ENCODE measurements around the gene HSD11B1L.

The HSD11B1L gene

DNA sequence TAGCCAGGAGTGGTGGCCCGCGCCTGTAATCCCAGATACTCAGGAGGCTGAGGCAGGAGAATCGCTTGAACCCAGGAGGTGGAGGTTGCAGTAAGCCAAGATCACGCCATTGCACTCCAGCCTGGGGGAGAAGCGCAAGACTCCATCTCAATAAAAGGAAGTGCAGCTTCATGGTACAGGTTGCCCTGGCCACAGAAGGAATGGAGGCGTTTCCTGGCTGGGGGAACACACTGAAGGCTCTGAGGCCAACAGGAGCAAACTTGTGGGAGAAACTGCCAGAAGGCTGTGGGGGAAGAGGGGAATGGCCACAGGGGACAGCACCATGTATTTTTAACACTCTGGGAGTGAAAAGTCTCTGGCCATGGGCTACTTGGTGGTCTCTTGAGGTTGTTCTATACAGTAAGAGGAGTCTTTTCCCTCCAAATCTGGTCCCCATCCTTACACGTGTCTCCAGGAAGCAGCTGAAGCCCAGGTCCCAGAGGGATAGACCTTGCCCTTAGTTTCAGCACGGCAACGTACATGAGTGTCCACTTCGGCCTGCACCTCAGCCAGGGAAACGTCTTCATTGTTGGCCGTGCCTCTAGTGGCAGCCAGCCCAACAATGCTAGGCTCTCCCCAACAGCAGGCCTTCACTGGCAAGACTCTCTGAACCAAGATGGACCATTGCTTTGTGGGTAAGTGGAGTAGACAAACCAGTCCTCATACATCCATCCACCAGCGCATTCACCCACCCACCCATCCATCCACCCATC lies 7.9 kb upstream of the HSD11B1L start:
- in situ Hi-C loops (cut with HindIII; ENCODE audit: low pct_unique_long_range_greater_than_20kb, low sequenced_read_pairs), result no loop called here
- no peak for TF ChIP-seq JUND (IDR thresholded peaks at IDR 0.05; ENCODE audit: low read depth)
- DNase-seq (ENCODE audit: low read depth in 1 of 2, low spot score in 1 of 2), result no peak

DNA sequence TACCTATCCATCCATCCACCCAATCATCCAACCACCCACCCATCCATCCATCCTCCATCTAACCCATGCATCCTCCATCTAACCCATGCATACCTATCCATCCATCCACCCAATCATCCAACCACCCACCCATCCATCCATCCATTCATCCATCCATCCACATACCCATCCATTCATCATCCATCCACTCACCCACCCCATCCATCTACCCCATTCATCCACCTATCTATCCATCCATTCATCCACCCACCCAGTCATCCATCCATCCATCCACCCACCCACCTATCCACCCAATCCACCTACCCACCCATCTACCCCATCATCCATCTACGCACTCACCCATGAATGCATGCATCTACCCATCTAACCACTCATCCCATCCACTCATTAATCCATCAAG lies 7.1 kb upstream of the HSD11B1L start:
- in situ Hi-C loops (cut with HindIII; ENCODE audit: low pct_unique_long_range_greater_than_20kb, low sequenced_read_pairs), result no loop called here
- no peak for TF ChIP-seq JUND (IDR thresholded peaks at IDR 0.05; ENCODE audit: low read depth)

DNA sequence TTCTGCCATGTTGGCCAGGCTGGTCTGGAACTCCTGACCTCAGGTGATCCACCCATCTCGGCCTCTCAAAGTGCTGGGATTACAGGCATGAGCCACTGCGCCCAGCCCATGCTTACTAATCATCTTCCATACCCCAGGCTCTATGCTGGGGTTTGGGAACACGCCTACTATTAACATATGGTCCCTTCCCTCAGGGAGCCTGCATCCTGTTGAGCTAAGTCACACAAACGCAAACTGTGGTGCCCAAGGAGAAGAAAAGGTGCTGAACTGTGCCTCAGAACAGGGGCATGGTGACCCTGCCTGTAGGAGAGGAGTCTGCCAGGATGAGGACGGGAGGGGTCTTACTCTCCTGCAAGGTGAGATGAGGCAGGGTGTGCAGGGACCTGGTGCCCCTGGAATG lies 6.1 kb upstream of the HSD11B1L start:
- TF ChIP-seq JUND (IDR thresholded peaks at IDR 0.05; ENCODE audit: low read depth), result no peak
- no peak for DNase-seq (ENCODE audit: low read depth in 1 of 2, low spot score in 1 of 2)
- in situ Hi-C loops (cut with HindIII; ENCODE audit: low pct_unique_long_range_greater_than_20kb, low sequenced_read_pairs), result no loop called here

More for the DNA sequence above, 7.1 kb upstream of the HSD11B1L start:
- no peak for DNase-seq (ENCODE audit: low read depth in 1 of 2, low spot score in 1 of 2)

DNA sequence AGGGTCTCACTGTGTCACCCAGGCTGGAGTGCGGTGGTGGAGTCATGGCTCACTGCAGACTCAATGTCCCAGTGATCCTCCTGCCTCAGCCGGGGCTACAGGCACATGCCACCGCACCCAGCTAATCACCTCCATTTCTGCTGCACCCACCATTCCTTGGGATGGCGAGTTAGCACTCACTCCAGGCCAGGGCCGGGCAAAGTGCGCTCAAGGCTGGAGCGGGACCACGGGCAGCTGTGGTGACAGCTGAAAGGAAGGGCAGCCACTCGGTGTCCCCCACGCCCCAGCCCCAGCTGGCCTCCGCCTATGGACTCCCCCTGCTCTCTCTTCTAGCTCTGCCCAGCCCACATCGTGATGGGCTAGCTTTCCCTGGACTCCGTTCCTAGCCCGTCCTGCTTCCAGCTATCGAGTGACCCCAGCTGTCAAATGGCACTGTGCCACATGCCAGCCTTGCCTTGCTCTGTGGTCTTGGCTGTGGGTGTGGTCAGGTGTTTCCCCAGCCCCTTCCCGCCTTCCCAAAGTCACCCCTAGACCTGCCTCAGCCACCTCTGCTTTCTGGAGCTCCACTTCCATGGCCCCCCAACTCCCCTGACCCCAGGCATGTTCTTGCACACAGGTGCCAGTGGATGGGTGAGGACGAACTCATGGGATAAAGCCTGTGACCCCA lies 4.6 kb upstream of the HSD11B1L start:
- DNase-seq (ENCODE audit: low read depth in 1 of 2, low spot score in 1 of 2), result no peak
- in situ Hi-C loops (cut with HindIII; ENCODE audit: low pct_unique_long_range_greater_than_20kb, low sequenced_read_pairs), result no loop called here

DNA sequence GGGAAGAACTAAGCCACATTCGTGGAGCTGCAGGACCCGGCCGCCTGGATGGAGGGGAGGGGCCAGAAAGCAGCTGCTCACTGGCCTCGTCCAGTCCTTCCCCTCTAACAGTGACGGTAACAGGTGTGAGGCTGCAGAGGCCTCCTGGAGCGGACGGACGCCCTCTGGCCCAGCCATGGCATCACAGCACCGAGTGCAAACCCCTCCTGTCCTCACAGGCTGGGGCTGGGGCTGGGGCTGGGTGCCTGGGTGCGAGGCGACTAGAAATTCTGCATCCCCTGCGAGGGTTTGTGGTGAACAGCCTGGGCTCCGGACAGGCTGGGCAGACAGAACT lies 4.1 kb upstream of the HSD11B1L start:
- TF ChIP-seq JUND (IDR thresholded peaks at IDR 0.05; ENCODE audit: low read depth), result no peak
- no peak for DNase-seq (ENCODE audit: low read depth in 1 of 2, low spot score in 1 of 2)
- in situ Hi-C loops (cut with HindIII; ENCODE audit: low pct_unique_long_range_greater_than_20kb, low sequenced_read_pairs), result no loop called here

More for the DNA sequence above, 4.6 kb upstream of the HSD11B1L start:
- no peak for TF ChIP-seq JUND (IDR thresholded peaks at IDR 0.05; ENCODE audit: low read depth)

DNA sequence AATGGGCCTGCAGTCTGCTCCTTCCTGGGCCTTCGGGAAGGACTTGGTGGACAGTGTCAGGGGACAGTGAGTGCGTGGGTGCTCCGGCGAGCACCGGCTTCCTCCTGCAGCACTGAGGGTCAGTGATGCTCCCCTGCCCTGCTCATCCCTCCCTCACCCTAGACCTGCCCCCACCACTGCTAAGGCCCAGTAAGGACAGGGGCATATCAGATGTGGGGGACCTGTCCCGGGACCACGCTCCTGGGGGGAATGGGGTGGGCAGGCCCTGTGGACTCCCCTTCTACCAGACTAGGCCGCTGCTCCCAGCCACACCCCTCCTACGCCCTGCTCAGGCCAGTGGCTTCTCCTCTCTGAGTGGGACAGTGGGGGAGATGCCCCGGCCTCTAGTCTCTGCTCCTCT lies 3.7 kb upstream of the HSD11B1L start:
- TF ChIP-seq JUND (IDR thresholded peaks at IDR 0.05; ENCODE audit: low read depth), result no peak

DNA sequence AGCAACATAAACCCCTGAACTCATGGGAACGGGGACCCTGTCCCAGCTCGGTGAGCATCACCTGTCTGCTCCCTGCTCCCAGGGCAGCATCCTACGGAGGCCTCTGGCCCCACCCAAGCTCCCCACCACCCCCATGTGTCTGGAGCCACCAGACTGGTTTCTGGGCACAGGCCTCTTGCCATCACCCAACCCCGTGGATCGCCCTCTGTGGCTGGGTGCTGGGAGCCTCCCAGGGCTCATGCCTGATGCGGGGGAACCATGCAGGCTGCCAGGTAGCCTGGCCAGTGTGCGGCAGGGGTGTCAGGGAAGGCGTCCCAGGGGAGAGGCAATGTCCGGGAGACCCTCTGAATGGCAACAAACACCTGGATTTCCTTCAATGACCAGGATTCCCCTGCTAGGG lies 3.2 kb upstream of the HSD11B1L start:
- in situ Hi-C loops (cut with HindIII; ENCODE audit: low pct_unique_long_range_greater_than_20kb, low sequenced_read_pairs), result no loop called here

More for the DNA sequence above, 3.7 kb upstream of the HSD11B1L start:
- no peak for DNase-seq (ENCODE audit: low read depth in 1 of 2, low spot score in 1 of 2)
- in situ Hi-C loops (cut with HindIII; ENCODE audit: low pct_unique_long_range_greater_than_20kb, low sequenced_read_pairs), result no loop called here

DNA sequence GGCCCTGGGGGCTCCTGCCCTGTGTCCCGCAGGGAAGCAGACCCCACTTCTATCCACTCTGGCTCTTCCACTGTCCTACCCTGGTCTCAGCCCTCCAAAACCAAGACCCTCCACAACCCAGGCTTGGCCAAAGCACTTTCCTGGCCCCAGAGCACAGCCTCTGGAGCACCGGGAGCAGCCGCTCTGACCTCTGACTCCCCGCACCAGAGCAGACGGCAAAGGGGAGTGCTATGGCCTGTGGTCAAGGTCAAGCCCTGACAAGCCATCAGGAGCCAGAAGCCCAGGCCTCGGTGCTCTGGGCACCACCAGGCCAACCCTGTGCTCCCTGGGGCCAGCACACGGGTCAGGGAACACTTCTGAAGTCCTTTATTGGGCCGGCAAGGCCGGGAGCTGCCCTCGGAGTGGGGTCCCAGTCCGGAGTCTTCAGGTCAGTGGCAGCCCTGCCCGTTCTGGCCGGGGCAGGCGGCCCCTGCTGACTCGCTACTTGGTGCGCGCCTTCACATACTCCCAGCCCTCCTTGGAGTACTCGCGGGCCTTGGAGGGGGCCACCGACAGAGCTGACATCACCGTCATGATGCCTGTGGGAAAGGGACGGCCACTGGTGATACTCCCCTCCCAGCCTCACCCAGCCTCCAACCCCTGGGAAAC lies 2.6 kb upstream of the HSD11B1L start:
- no peak for TF ChIP-seq JUND (IDR thresholded peaks at IDR 0.05; ENCODE audit: low read depth)
- no peak for DNase-seq (ENCODE audit: low read depth in 1 of 2, low spot score in 1 of 2)
- in situ Hi-C loops (cut with HindIII; ENCODE audit: low pct_unique_long_range_greater_than_20kb, low sequenced_read_pairs), result no loop called here

More for the DNA sequence above, 3.2 kb upstream of the HSD11B1L start:
- no peak for TF ChIP-seq JUND (IDR thresholded peaks at IDR 0.05; ENCODE audit: low read depth)
- no peak for DNase-seq (ENCODE audit: low read depth in 1 of 2, low spot score in 1 of 2)

DNA sequence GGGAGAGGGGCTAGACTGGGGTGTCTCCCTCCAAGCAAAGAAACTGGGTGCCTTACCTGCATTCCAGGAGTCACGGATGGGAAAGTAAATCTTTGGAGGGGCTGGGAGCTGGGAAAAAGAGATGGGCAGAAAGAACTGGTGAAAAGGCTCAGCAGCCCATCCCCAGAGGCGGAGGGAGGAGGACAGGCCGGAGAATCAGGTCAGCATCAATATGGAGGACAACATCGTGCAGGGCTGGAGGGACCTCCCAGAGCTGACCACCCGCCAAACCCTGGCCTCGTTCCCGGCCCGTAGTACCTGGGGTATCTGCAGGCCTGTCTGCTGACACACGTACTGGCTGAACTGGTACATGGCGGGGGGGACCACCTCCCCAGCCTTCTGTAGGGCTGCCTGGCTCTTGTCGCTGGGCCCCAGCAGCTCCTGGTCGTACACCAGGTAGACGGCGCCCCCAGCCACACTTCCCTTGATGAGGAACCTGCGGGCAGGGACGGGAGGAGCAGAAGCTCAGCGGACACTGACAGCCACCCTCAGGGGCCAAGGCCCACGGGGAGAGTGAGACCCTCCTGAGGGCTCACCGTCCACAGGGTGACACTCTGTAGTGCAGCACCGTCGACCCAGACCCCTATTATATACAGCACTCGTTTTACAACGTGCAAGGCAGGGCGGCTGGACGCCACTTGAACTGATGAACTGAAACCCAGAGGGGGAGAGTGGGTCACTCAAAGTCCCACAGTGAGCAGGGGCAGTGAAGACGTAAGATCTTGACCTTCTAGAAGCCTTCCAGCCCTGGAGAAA lies 1.3 kb upstream of the HSD11B1L start:
- no peak for DNase-seq (ENCODE audit: low read depth in 1 of 2, low spot score in 1 of 2)
- TF ChIP-seq JUND (IDR thresholded peaks at IDR 0.05; ENCODE audit: low read depth), result no peak
- in situ Hi-C loops (cut with HindIII; ENCODE audit: low pct_unique_long_range_greater_than_20kb, low sequenced_read_pairs), result no loop called here

DNA sequence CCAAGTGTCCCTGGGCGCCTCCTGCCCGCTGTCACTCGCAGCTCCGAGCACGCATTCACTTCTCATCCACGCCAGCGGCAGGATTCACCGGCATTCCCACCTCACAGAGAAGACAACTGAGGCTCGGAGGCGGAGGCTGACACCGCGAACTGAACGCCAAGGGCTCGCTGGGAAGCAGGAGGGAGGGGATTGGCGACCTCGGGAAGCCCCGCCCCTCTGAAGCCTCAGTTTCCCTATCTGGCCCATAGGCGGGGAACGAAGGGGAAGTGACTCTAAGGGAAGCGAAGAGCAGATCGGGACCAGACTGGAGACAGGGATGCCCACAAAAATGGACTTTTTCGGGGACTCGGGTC lies 767 bp upstream of the HSD11B1L start:
- no peak for DNase-seq (ENCODE audit: low read depth in 1 of 2, low spot score in 1 of 2)
- no peak for TF ChIP-seq JUND (IDR thresholded peaks at IDR 0.05; ENCODE audit: low read depth)
- in situ Hi-C loops (cut with HindIII; ENCODE audit: low pct_unique_long_range_greater_than_20kb, low sequenced_read_pairs), result no loop called here

DNA sequence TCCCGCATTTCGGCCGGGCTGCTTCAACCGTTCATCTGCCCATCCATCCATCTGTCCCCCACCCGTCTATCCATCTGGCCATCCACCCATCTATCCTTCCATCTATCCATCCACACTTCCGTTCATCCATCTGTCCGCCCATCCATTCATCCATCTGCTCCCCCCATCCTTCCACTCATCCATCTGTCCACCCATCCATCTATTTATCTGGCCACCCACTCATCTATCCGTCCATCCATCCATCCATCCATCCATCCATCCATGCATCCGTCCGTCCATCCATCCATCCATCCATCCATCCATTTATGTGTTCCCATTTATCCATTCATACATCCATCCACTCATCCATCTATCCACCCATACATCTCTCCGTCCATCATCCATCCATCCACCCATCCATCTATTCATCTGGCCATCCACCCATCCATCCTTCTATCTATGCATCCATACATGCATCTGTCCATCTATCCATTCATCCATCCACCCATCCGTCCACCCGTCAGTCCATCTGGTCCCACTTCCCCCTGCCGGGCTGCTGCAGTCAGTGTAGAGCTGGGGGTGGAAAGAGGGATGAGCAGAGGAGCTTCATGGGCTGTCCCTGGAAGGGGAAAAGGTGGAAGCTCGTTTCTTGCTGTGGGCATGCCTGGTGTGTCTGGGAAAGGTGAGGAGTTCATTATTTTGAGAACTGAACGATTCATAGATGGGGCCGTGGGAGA lies 722 bp downstream of the HSD11B1L start:
- DNase-seq (ENCODE audit: low read depth in 1 of 2, low spot score in 1 of 2), result no peak
- in situ Hi-C loops (cut with HindIII; ENCODE audit: low pct_unique_long_range_greater_than_20kb, low sequenced_read_pairs), result no loop called here
- no peak for TF ChIP-seq JUND (IDR thresholded peaks at IDR 0.05; ENCODE audit: low read depth)

DNA sequence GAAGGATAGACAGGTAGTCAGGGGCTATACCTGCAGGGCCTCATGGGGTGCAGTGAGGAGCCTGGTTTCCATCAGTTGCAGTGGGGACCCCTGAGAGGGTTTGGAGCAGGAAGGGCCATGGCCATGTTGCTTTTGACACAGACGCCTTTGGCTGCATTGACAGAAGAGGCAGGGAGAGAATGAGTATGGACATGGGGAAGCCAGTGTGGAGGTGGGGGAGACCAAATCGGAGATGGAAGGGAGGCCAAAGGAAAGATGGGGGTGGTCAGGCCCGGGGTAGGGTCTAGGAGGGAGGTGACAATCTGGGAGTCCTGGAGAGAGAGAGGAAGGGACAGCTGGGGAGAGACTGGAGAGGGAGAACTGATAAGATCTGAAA lies 1.3 kb downstream of the HSD11B1L start:
- no peak for TF ChIP-seq JUND (IDR thresholded peaks at IDR 0.05; ENCODE audit: low read depth)
- in situ Hi-C loops (cut with HindIII; ENCODE audit: low pct_unique_long_range_greater_than_20kb, low sequenced_read_pairs), result no loop called here

More for the DNA sequence above, 1.3 kb downstream of the HSD11B1L start:
- no peak for DNase-seq (ENCODE audit: low read depth in 1 of 2, low spot score in 1 of 2)
